SIG-M5 treated with dmso at 0.1 percent for 504 hours (cell line): ENCODE measurements around the gene MED13.
"Not testable (repeated sequence)": the region's sequence is repeated elsewhere in the genome, so short reads cannot be mapped to it uniquely, and the experiment has no call there.

Source experiments
- DNase-seq: peaks from one replicate; lab custom pipeline; 2025; ENCODE audit not compliant: unreplicated experiment; lab: John Stamatoyannopoulos, UW

Gene MED13

DNA sequence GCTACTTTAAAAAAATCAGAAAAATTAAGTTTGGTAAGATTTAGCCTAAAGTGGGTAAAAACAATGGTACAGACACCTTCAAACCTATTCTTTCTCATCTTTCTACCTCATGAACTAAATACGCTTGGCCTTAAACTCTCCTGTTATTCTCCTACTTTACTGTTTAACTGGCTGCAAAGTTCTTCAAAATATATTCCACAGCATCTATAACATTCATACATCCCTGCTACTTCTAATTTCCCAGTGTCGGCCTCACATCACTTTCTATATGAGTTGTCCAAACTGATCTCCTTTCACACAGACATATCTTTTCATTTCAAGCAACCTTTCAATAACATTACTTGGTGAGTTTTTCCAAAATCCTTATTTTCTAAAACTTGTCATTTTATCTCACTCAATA is 64.0 kb downstream of the MED13 start:
- DNase-seq, result no peak

GRCh38 chr17:62000186-62000585 is 64.9 kb downstream of the MED13 start:
- no peak for DNase-seq

DNA sequence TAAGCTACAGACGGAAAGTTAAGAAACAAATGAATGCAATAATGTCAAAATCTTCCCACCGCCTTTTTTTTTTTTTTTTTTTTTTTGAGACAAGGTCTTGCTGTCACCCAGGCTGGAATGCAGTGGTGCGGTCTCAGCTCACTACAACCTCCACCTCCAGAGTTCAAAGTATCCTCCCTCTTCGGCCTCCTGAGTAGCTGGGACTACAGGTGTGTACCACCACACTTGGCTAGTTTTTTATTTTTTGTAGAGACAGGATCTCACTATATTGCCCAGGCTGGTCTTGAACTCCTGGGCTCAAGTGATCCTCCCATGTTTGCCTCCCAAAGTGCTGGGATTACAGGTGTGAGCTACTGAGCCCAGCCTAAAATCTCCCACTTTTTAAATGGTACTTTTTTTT is 66.5 kb downstream of the MED13 start:
- not testable (repeated sequence) for DNase-seq

GRCh38 chr17:61997664-61998063 is 67.4 kb downstream of the MED13 start:
- DNase-seq, result peak; percentile 31

DNA sequence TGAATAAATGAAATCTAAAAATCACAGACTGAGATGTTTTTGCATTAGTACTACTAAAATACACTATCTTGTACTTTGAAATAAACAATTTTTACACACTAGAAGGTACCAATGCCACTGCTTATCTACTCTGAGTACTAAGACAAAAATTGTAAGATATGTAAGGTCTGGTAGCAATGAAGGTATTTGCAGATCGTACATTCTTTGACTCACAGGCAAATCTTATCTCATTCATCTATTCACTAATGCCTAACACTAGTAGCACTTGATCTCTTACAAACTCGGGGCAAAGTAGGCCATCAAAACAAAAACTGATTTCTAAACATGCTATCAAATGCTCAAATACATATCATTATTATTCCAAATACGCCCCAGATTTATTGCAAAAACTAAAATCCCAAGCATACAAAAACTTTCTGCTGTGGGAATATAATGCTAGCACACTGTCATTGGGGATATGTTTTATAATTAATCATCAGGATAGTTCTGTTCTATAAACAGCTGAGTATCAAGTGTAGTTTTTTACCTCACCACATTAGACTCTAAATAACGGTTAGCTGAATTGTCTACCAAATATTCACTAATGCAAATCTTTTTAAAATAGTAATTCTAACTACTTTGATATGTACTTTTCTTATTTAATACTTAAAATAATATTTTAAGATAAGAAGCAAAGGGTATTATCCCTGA is 68.0 kb downstream of the MED13 start:
- DNase-seq, result no peak

GRCh38 chr17:61989509-61989908 is 75.6 kb downstream of the MED13 start:
- no peak for DNase-seq

DNA sequence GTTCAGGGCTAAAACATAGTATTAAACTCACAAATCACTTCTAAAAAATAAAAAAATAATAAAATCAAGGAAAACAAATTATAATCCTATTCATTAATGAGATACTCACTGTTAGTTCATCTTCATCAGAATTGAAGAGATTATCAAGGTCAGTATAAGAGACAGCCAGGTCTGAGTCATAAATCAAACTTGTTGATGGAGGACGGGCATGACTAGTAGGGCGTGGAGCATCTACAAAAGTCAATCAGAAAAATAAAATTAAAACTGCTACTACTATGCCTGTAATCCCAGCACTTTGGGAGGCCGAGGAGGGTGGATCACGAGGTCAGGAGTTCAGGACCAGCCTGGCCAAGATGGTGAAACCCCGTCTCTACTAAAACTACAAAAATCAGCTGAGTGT is 78.2 kb downstream of the MED13 start:
- DNase-seq, result no peak

DNA sequence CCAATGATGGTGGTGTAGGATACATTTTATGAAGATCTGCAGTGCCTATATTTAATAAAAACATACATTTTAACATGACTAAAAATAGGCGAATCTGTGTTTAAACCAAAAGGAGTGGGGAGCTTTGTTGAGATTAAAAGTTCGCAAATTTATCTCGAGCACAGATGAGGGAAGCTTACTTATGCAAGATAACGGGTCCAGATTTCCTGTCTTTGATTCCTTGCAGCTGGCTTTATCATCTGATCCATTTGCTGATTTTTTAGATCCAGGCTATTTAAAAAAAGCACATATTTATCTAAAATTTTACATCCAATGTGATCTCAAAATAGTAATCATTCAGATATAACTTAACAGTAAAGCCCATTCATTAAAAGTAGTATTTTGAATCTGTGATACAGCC is 80.3 kb downstream of the MED13 start:
- no peak for DNase-seq

GRCh38 chr17:61981323-61981722 is 83.8 kb downstream of the MED13 start:
- no peak for DNase-seq

GRCh38 chr17:61980535-61980934 is 84.5 kb downstream of the MED13 start:
- DNase-seq, result no peak

- DNase-seq, result no peak
These were observed 91.0 kb downstream of the MED13 start for GRCh38 chr17:61974115-61974514.

GRCh38 chr17:61972311-61972710 is 92.8 kb downstream of the MED13 start:
- no peak for DNase-seq

GRCh38 chr17:61970030-61970429 is 95.0 kb downstream of the MED13 start:
- DNase-seq, result peak; percentile 90

GRCh38 chr17:61968757-61969156 is 96.3 kb downstream of the MED13 start:
- DNase-seq, result no peak

- no peak for DNase-seq
These were observed 97.3 kb downstream of the MED13 start for GRCh38 chr17:61967729-61968128.

DNA sequence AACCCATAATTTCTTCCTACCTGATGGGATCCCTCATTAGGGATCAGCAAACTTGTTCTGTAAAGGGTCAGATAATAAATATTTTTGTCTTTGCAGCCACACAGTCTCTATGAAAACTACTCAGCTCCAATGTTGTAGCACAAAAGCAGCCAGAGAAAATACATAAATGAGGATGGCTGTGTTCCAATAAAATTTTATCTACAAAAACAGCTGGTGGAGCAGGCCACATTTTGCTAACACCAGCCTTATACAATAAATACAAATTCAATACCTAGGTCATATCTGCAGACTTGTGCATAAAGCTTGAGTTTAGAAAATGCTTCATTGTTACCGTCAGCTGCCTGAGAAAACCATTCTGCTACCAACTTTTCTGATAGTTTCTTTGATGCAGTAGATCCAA is 98.9 kb downstream of the MED13 start:
- DNase-seq, result no peak

GRCh38 chr17:61955619-61956018 is 109.5 kb downstream of the MED13 start:
- DNase-seq, result no peak

DNA sequence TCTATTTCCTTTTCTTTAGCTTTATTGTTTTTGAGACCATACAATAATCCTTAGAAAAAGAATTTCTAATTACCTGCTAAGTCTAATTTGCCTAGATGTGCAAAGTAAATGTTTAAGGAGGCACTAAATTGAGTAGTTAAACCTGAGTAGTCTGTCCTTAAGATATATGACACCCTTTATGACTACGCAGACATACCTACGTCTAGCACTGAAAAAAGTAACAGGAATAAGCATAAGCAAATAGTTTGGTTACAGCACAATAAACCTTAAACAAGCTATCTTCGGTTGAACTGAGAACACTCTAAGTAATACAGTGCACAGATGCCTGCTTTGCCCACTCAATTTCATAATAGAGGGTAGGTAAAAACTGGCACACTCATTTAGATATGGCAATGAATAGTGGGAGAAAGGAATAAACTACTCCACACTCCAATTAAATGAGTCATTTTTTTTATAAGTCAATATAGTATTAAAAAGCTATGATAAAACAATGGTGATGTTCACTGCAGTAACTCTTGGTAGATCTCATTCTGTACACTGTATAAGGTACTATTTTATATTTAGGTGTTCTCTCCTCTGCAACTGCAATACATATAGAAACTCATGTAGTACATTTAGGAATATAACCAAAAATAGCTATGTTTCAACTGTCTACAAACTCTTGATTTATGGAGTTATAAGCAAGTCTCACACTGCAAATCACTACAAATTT is 117.6 kb downstream of the MED13 start:
- DNase-seq, result no peak

DNA sequence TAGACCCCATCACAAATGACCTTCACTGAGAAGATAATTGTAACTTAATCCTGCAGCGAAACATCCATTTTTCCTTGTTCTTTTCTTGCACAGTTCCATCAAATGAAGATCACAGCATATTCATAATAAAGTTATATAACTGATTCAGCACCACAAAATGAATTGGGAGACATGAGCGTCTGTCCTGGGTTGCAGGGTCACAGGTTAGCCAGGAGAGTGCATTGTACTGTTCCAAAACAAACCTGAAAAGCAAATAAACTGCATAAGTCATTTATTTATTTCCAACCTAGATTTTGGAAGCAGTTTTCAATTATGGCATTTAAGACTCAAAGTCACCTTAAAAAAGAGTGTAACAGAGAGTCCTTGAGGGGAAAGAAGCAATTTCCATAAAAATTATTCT is 118.7 kb downstream of the MED13 start:
- no peak for DNase-seq

DNA sequence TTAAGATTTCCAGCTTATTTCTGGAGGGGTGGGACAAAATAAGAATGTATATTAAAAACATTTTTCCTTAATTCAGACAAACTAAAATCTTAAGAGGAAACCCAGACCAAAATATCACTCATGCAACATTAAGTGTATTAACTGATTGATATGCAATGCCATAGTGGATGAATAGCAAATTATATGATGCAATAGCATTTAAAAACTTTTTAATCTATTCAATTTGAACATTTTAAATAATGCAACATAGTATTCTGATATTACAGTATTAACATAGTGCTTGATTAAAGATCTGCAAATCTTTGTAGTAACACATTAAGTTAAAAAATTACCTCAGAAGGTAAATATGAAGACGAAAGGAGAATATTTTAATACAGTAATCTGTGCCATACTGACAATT is 122.0 kb downstream of the MED13 start:
- DNase-seq, result no peak

DNA sequence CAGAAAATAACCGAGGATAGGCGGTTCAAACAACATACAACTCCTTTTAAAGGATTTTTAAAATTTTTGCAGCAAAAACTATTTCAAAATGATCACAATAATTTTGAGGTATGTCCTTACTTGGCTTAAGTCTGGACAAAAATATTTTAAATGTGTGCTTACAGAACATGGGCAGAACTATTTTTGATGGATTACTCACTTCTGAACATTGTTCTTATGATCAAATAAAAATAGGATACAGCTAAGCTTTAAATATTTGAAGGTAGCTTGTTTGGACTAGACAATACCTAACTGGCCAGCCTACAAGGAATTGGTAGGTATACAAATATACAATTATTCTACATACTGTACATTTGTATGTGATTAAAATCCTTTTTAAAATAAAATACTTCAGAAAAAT is 123.0 kb downstream of the MED13 start:
- no peak for DNase-seq

DNA sequence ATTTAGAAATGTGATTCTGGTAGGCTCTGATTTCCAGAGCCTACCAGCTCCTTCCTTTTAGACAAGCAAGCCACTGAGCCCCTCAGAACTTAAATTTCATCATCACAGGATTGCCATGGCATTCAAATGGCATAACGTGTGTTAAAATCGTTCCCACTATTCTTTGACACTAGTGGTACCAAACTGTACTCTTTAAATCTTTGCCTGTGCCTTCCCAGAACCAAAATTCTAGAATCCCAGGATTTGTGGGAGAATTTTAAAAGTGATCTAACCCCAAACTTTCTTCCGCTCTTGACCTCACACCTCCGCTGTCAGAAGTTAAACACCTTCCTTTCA is 137.0 kb downstream of the MED13 start:
- no peak for DNase-seq
